Measurements from ENCODE around the gene HOXD9.
A peak's percentile ranks its signal among the peaks of the same experiment; 100 is the strongest.

The HOXD9 gene

GRCh38 chr2:176084611-176085119 lies 37.9 kb upstream of the HOXD9 start:
- no peak overlapping the region for H3K27ac ChIP-seq
- TF ChIP-seq CTCF (IDR thresholded peaks at IDR 0.05): no peak
- peaks cover 100% of the 10 kb centered on the region for H3K27me3 ChIP-seq
- H3K4me3 ChIP-seq (ENCODE audit: low read depth in 1 of 2, low read length in 1 of 2): peak overlapping the region; percentile 17 to 20
- H3K4me1 ChIP-seq (ENCODE audit: control insufficient read depth in 1 of 2, insufficient read depth in 1 of 2, low read depth in 1 of 2, low read length in 1 of 2): peaks cover 70 to 72% of the 10 kb centered on the region in 2 experiments
- peaks cover 9% of the 10 kb centered on the region for H3K9me3 ChIP-seq
- no peaks in the 10 kb centered on the region for H3K36me3 ChIP-seq

- no peaks in the 10 kb centered on the region for H3K36me3 ChIP-seq
- no peak overlapping the region for H3K27ac ChIP-seq
- no peak for TF ChIP-seq CTCF (IDR thresholded peaks at IDR 0.05)
- H3K4me3 ChIP-seq (ENCODE audit: low read depth in 1 of 2, low read length in 1 of 2): peak overlapping the region; percentile 17 to 39
- H3K4me1 ChIP-seq (ENCODE audit: control insufficient read depth in 1 of 2, insufficient read depth in 1 of 2, low read depth in 1 of 2, low read length in 1 of 2): peaks cover 67 to 69% of the 10 kb centered on the region in 2 experiments
- peaks cover 9% of the 10 kb centered on the region for H3K9me3 ChIP-seq
- peaks cover 100% of the 10 kb centered on the region for H3K27me3 ChIP-seq
Observed at GRCh38 chr2:176085120-176085788, 37.3 kb upstream of the HOXD9 start.

- Histone ChIP-seq H3K27me3 (peaks cover 100% of the 10 kb centered on the region), H3K36me3 (no peaks in the 10 kb centered on the region), H3K4me1 (ENCODE audit: control insufficient read depth in 1 of 2, insufficient read depth in 1 of 2, low read depth in 1 of 2, low read length in 1 of 2) (peaks cover 58 to 61% of the 10 kb centered on the region in 2 experiments), H3K4me3 (ENCODE audit: low read depth in 1 of 2, low read length in 1 of 2) (peak overlapping the region in 1 of 2 experiments; percentile 39), H3K9me3 (peaks cover under 1% of the 10 kb centered on the region), H3K27ac (no peak overlapping the region)
- no peak for TF ChIP-seq CTCF (IDR thresholded peaks at IDR 0.05)
Observed at GRCh38 chr2:176085861-176086771, 36.4 kb upstream of the HOXD9 start.

GRCh38 chr2:176087330-176088047 lies 35.0 kb upstream of the HOXD9 start:
- H3K4me1 ChIP-seq (ENCODE audit: control insufficient read depth in 1 of 2, insufficient read depth in 1 of 2, low read depth in 1 of 2, low read length in 1 of 2): peaks cover 54 to 57% of the 10 kb centered on the region in 2 experiments
- no peak for TF ChIP-seq CTCF (IDR thresholded peaks at IDR 0.05)
- peak overlapping the region; percentile 36 to 39 for H3K4me3 ChIP-seq (ENCODE audit: low read depth in 1 of 2, low read length in 1 of 2)
- no peaks in the 10 kb centered on the region for H3K36me3 ChIP-seq
- H3K9me3 ChIP-seq: no peaks in the 10 kb centered on the region
- H3K27ac ChIP-seq: no peak overlapping the region
- H3K27me3 ChIP-seq: peaks cover 100% of the 10 kb centered on the region

All from neutrophil (primary cell).